HG02943 (cell line): ENCODE measurements around the gene TRABD2B.

Experiments used
- ATAC-seq: cut with Tn5 transposase; IDR thresholded peaks from one replicate; pipeline ENCODE4 v1.9.1; 2021; ENCODE audit warnings: mild to moderate bottlenecking, low read depth, moderate library complexity; ENCODE audit not compliant: unreplicated experiment

TRABD2B gene

GRCh38 chr1:47997289-47998200 is at the start of gene TRABD2B:
Gene TRABD2B, minus strand, starts transcription at chr1:47997385.
- ATAC-seq, result peak; percentile 74

GRCh38 chr1:48044311-48044710 is 47.1 kb upstream of the TRABD2B start:
- ATAC-seq, result no peak

- ATAC-seq, result no peak
Observed at GRCh38 chr1:48043622-48044021, 46.4 kb upstream of the TRABD2B start.

- no peak for ATAC-seq
Observed at GRCh38 chr1:48040154-48040553, 43.0 kb upstream of the TRABD2B start.

DNA sequence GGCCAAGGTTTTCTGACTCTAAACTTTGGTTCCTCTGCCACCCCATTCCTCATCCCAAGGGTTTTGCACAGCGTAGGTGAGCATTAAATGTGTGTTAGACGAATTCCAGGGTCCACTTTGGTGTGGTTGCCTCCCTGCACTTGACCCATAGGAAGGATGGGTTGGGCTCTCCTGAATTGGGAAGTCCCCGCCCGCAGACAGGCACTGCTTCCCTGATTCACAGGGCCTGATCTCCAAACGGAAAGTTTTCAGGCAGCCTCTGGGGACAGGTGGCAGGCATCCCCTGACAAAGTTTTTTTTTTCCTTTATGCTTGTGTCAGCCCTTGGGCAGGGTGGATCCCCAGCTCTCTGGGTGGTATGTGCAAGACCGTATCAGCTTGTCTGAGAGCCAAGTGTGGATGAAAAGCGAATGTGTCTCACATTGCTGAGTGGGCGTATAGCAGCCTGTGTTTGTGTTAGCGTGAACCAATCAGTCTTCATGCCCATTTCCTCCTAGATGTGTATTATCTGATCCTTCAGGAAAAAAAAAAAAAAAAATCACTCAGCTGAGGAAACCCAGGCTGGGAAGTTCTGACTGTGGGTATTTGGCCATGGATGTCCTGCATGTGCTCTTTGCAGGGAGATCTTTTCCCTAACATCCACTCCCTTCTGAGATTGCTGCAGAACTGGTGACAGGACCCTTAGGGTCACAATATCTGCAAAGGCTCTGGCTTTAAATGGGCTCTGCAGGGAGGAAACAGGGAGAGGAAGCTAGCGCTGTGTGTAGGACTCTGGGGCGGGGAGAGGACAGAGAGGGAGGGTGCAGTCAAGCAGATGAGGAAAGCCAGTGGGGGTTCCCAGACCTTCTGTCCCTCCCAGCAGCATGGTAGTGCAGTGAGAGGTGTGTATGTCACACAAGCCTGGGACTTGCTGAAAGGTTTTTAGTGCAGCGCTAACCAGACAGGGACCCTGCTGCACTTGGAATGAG is 42.2 kb upstream of the TRABD2B start:
- ATAC-seq, result no peak

DNA sequence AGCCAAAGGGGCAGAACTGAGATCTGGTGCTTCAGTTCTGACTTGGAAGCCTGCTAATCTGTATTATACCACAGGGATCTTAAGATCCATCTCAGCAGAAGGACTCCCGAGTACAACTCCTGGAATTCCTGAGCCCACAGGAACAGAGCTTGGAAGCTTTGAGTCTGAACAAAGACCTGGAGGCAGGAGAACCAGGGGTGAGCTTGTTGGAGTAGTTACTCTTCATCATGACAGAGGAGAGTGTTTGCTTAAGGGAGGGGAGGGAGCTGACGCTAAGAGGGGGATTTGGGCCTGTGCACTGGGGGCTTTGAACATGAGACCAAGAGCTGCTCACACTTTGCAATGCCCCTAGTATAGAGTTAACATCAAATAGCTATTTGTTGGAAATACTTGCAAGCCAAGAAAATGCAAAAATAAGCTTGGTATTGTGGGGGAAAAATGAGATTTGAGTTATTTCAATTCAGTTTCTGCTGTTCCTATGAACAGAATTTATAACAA is 41.1 kb upstream of the TRABD2B start:
- no peak for ATAC-seq

GRCh38 chr1:48036710-48037355 is 39.6 kb upstream of the TRABD2B start:
- ATAC-seq, result no peak

- ATAC-seq, result no peak
Observed at GRCh38 chr1:48035371-48036141, 38.4 kb upstream of the TRABD2B start.

GRCh38 chr1:48033495-48034045 is 36.4 kb upstream of the TRABD2B start:
- ATAC-seq, result no peak

DNA sequence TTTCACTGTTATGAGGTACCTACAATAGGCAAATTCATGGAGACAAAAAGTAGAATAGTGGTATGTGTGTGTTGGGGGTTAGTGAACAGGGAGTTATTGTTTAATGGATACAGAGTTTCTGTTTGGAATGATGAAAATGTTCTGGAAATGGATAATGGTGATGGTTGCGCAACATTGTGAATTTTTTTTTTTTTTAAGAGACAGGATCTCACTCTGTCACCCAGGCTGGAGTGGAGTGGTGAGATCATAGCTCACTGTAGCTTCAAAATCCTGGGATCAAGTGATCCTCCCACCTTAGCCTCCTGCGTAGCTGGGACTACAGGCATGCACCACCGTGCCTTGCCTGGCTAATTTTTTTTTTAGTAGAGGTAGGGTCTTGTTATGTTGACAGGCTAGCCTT is 34.5 kb upstream of the TRABD2B start:
- ATAC-seq, result no peak

- ATAC-seq, result no peak
Observed at GRCh38 chr1:48030696-48031365, 33.6 kb upstream of the TRABD2B start.

DNA sequence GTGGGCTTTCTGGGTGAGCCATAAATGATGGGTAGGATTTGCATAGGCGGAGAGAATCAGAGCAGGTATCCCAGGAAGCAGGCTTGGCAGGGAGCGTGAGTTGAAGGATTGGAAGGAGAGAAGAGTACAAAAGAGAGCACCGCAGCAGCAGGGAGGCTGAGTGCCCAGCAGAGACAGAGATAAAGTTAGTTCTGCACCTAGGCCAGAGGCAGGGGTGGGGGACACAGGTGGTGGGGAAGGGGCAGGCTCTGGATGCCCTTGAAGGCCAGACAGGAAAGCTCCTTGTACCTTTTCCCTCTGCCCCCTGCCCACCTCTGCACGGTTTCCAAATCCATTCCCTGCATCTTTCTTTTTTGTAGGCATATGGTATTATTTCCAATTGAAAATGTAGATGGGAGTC is 33.0 kb upstream of the TRABD2B start:
- no peak for ATAC-seq

DNA sequence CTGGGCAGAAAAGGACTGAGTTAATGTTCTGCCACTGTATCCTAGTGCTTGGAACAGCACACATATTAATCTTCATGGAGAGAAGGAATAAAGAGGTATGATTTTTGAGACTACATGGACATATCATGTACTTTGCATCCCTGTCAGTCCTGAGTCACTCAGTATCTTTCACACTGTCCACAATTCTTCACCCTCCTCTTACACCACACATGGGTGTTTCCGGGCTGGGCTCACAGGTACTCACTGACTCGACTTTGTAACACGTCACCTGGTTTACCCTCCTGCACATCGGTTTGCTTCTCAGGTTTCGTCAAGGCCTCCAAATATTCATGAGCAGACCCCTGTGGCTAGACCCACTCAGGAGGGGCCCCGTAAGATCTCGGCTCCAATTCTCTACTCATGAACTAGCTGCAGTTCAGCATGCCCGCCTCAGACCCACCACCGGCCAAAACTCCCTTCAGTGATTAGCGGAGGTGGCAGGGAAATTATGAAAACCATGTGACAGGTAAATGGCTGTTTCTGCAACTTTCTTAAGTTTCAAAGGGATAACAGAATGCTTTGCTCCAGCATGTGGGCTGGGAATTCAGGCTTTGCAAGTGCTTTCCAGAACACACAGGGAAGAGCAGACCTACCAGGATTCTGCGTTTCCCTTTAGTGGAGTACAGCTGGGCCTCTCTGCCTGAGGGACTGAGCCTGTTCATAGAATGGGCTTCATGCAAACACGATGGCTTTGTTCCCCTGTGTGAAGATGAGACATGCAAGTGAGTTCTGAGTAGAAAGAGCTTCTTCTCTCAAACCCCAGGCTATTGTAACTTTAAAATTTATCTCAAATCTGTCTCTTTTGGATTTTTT is 31.3 kb upstream of the TRABD2B start:
- ATAC-seq, result no peak

DNA sequence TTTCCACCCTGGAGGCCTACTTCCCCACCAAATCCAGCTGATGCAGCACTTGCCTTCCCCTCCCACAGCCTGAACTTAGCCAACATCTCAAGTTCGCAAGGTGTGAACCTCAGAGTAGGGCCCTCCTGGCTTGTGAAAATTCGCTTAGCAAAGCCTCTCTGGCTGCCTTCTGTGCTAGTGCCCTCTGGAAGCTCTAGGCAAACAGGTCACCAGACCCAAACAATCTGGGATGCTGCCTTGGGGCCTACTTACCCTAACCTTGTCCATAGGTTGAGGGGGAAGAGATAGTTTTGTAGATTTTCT is 30.3 kb upstream of the TRABD2B start:
- no peak for ATAC-seq

- no peak for ATAC-seq
Observed at GRCh38 chr1:48026701-48027532, 29.7 kb upstream of the TRABD2B start.

DNA sequence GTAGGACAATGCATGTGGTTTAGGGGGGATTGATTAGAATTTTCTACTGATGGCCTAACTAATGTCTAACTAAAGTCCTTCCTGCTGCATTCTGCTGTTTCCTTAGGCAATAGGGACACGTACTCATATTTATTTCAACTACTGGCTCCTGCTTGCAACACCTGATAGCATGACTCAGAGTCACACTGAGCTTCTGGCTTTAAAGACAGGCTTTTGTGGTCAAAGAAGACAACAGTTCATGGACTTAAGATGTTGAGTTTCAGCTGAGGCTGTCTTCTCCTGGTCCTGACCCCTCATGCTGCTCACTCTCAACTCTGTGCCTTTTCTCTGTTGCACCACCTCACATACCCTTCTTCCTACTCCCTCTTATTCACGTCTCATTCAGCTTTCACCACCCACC is 29.1 kb upstream of the TRABD2B start:
- no peak for ATAC-seq

GRCh38 chr1:48025076-48025475 is 27.9 kb upstream of the TRABD2B start:
- no peak for ATAC-seq
